Thyroid gland (tissue), 4 donors: ENCODE measurements around the gene LDLRAD4. TPM values are rescaled to one million over a fixed set of nuclear protein-coding genes. Genes with fewer than 3 reads are reported as not detected.

Source experiments
- DNase-seq, 2 donors: peaks; one replicate each; pipeline ENCODE4 v3.0.0-alpha.2; 2019
- H3K27ac ChIP-seq, 3 donors: fragments of 200-600 bp; sonication (generic); 1 replicate in 2 of 3; 2 replicates in 1 of 3; pipeline ENCODE4 v1.5.1; 2016 to 2019; ENCODE audit warnings: mild to moderate bottlenecking in 1 of 3, moderate library complexity in 1 of 3
- H3K27me3 ChIP-seq: fragments of 200-600 bp; sonication (generic); one replicate; pipeline ENCODE4 v1.5.1; 2019
- H3K36me3 ChIP-seq, 2 donors: fragments of 200-600 bp; sonication (generic); one replicate each; pipeline ENCODE4 v1.5.1; 2016 to 2019
- H3K4me1 ChIP-seq, 2 donors: fragments of 200-600 bp; sonication (generic); one replicate each; pipeline ENCODE4 v1.5.1; 2017 to 2019
- H3K4me3 ChIP-seq, 3 donors: fragments of 200-600 bp; sonication (generic); replicated peaks in 1 of 3; 1 replicate in 2 of 3; 2 replicates in 1 of 3; pipeline ENCODE4 v1.5.1; 2016; ENCODE audit warnings: mild to moderate bottlenecking in 1 of 3
- H3K9me3 ChIP-seq: fragments of 200-600 bp; sonication (generic); one replicate; pipeline ENCODE4 v1.5.1; 2017
- CTCF ChIP-seq, 6 experiments: fragments of 200-600 bp in 3 of 6; fragments of 450-650 bp in 3 of 6; sonication (generic) in 3 of 6; IDR thresholded peaks; one replicate each; pipeline ENCODE4 v1.5.1; 2016 to 2019; ENCODE audit warnings: antibody characterized with exemption in 6 of 6, mild to moderate bottlenecking in 2 of 6, inconsistent platforms in 1 of 6, moderate library complexity in 1 of 6
- POLR2A ChIP-seq, 2 donors: fragments of 450-650 bp; IDR thresholded peaks; one replicate each; pipeline ENCODE4 v1.6.1; 2017; ENCODE audit warnings: antibody characterized with exemption in 2 of 2, mild to moderate bottlenecking in 2 of 2, moderate library complexity in 1 of 2
- WGBS, 2 donors: methylation state at CpG; one replicate each; pipeline ENCODE4 v1.1.5; 2017; 5-methylcytosine and 5-hydroxymethylcytosine counted together
- intact Hi-C: fragments of 100-400 bp; cut with DNase I; formaldehyde crosslinking; loops from one replicate; pipeline ENCODE4 v1.15.1; 2023
- total RNA-seq, 4 donors: library from RNA; depleted of rRNA; stranded (reverse); fragments of >200 nt; gene quantifications; one replicate each; pipeline ENCODE4 v1.2.3, GENCODE V29; 2016

Gene LDLRAD4
- total RNA-seq, 4 donors from 2014 or later = 23.7 to 35.7 (median 29.7) TPM

GRCh38 chr18:13366541-13366940, 148.0 kb downstream of the LDLRAD4 start:
- H3K4me1 ChIP-seq = peaks cover 0 to 21% of the 10 kb centered on the region in 2 donors
- H3K36me3 ChIP-seq = no peaks in the 10 kb centered on the region
- H3K9me3 ChIP-seq = no peaks in the 10 kb centered on the region
- H3K4me3 ChIP-seq = no peak overlapping the region
- no peak for DNase-seq
- no peaks in the 10 kb centered on the region for H3K27me3 ChIP-seq
- no peak overlapping the region for H3K27ac ChIP-seq
- intact Hi-C loops = no loop called here
- no peak for TF ChIP-seq CTCF (IDR thresholded peaks at IDR 0.05)
- 91 to 94% methylated on average over 8 of the region's 8 CpGs for WGBS, 2 donors

- TF ChIP-seq POLR2A (IDR thresholded peaks at IDR 0.05) (no peak), CTCF (IDR thresholded peaks at IDR 0.05) (no peak)
- intact Hi-C loops = no loop called here
- no peaks in the 10 kb centered on the region for H3K9me3 ChIP-seq
- 90 to 91% methylated on average over 26 of the region's 26 CpGs for WGBS, 2 donors
- no peak overlapping the region for H3K27ac ChIP-seq
- H3K36me3 ChIP-seq = no peaks in the 10 kb centered on the region
- no peaks in the 10 kb centered on the region for H3K27me3 ChIP-seq
- H3K4me1 ChIP-seq = peaks cover 0 to 21% of the 10 kb centered on the region in 2 donors
- no peak overlapping the region for H3K4me3 ChIP-seq
- DNase-seq = no peak
These were observed 148.7 kb downstream of the LDLRAD4 start for GRCh38 chr18:13366962-13367892.

- no peak for DNase-seq
- peaks cover 0 to 18% of the 10 kb centered on the region in 2 donors for H3K4me1 ChIP-seq
- H3K4me3 ChIP-seq = no peak overlapping the region
- H3K27ac ChIP-seq = no peak overlapping the region
- no peaks in the 10 kb centered on the region for H3K27me3 ChIP-seq
- no peak for TF ChIP-seq POLR2A (IDR thresholded peaks at IDR 0.05)
- TF ChIP-seq CTCF (IDR thresholded peaks at IDR 0.05) = no peak
- intact Hi-C loops = no loop called here
- 95 to 96% methylated on average over 13 of the region's 13 CpGs for WGBS, 2 donors
- no peaks in the 10 kb centered on the region for H3K9me3 ChIP-seq
- H3K36me3 ChIP-seq = no peaks in the 10 kb centered on the region
These were observed 149.7 kb downstream of the LDLRAD4 start for GRCh38 chr18:13368080-13368813.

GRCh38 chr18:13369353-13369752, 150.8 kb downstream of the LDLRAD4 start:
- Histone ChIP-seq H3K36me3 (no peaks in the 10 kb centered on the region), H3K27ac (no peak overlapping the region), H3K4me3 (no peak overlapping the region), H3K27me3 (no peaks in the 10 kb centered on the region), H3K9me3 (no peaks in the 10 kb centered on the region), H3K4me1 (peaks cover 0 to 14% of the 10 kb centered on the region in 2 donors)
- 50 to 77% methylated on average over 9 of the region's 9 CpGs for WGBS, 2 donors
- no peak for DNase-seq
- TF ChIP-seq CTCF (IDR thresholded peaks at IDR 0.05) = no peak
- intact Hi-C loops = no loop called here
